ENCODE data around the gene UBE2QL1. TPM values are rescaled to one million over a fixed set of nuclear protein-coding genes. Genes with fewer than 3 reads are reported as not detected.

UBE2QL1 gene
- polyA plus RNA-seq, 1 of the 3 experiments (the other 2 are of a cell fraction): 0.28 TPM

- Histone ChIP-seq H3K9ac (no peak overlapping the region), H2AFZ (ENCODE audit: low read depth) (no peak overlapping the region), H3K79me2 (ENCODE audit: insufficient read depth) (no peaks in the 10 kb centered on the region), H3K4me1 (ENCODE audit: control insufficient read depth in 1 of 2, insufficient read depth in 2 of 2, low read depth in 1 of 2, low read length in 1 of 2) (peaks cover 0 to 4% of the 10 kb centered on the region in 2 experiments; a peak in 1 of 4 replicates), H3K9me3 (no peaks in the 10 kb centered on the region), H3K9me2 (no peaks in the 10 kb centered on the region), H4K20me1 (ENCODE audit: insufficient read depth) (no peaks in the 10 kb centered on the region), H3K4me2 (no peak overlapping the region), H3F3A (replicated peaks; ENCODE audit: insufficient read depth) (no peaks in the 10 kb centered on the region), H3K27ac (ENCODE audit: low read depth in 2 of 2, low read length in 1 of 2) (no peak overlapping the region), H3K36me3 (replicated peaks in 1 of 2; ENCODE audit: control insufficient read depth in 1 of 2, insufficient read depth in 2 of 2, low read length in 1 of 2) (no peaks in the 10 kb centered on the region), H3K4me3 (ENCODE audit: low read depth in 2 of 2, low read length in 1 of 2) (no peak overlapping the region), H3K27me3 (ENCODE audit: insufficient read depth) (no peaks in the 10 kb centered on the region)
- CTCF ChIA-PET: no interaction called here
- DNase-seq: no peak
- 62% methylated on average over 4 of the region's 4 CpGs for WGBS (ENCODE audit: low lambda C conversion rate)
- TF ChIP-seq FOXM1 (IDR thresholded peaks at IDR 0.05; ENCODE audit: low read depth): no peak
- TF ChIP-seq PBX3 (IDR thresholded peaks at IDR 0.05): no peak
- TF ChIP-seq GATA2 (CRISPR knock-in tag; IDR thresholded peaks at IDR 0.05): no peak
- TF ChIP-seq SMC3 (IDR thresholded peaks at IDR 0.05; ENCODE audit: low read depth, low read length): no peak
- TF ChIP-seq MAX (IDR thresholded peaks at IDR 0.05; ENCODE audit: low read depth): no peak
- no peak for TF ChIP-seq EZH2phosphoT487 (IDR thresholded peaks at IDR 0.05; ENCODE audit: borderline replicate concordance, low read depth)
- no peak for TF ChIP-seq NRF1 (IDR thresholded peaks at IDR 0.05; ENCODE audit: low read depth, low read length)
- TF ChIP-seq SIN3A (IDR thresholded peaks at IDR 0.05; ENCODE audit: borderline replicate concordance, low read depth, low read length): no peak
- TF ChIP-seq TEAD4 (IDR thresholded peaks at IDR 0.05; ENCODE audit: borderline replicate concordance, insufficient read depth): no peak
- TF ChIP-seq NFIC (IDR thresholded peaks at IDR 0.05; ENCODE audit: borderline replicate concordance): no peak
- no peak for TF ChIP-seq RFX5 (IDR thresholded peaks at IDR 0.05; ENCODE audit: low read length)
- TF ChIP-seq EP300 (IDR thresholded peaks at IDR 0.05; ENCODE audit: borderline replicate concordance in 1 of 2, low read depth in 1 of 2, low read length in 1 of 2): no peak
- TF ChIP-seq RCOR1 (IDR thresholded peaks at IDR 0.05; ENCODE audit: low read length): no peak
- no peak for TF ChIP-seq USF2 (IDR thresholded peaks at IDR 0.05; ENCODE audit: borderline replicate concordance, low read depth, low read length)
- TF ChIP-seq FOXJ3 (CRISPR knock-in tag; IDR thresholded peaks at IDR 0.05): no peak
- no peak for TF ChIP-seq CTCF (IDR thresholded peaks at IDR 0.05)
- TF ChIP-seq ZBTB33 (IDR thresholded peaks at IDR 0.05; ENCODE audit: borderline replicate concordance, low read depth): no peak
- POLR2A ChIA-PET: no interaction called here
Observed at GRCh38 chr5:6412811-6413210, 35.8 kb upstream of the UBE2QL1 start.

Measured in SK-N-SH (cell line).